Measurements from ENCODE around the gene SLC6A11.

- TF ChIP-seq POLR2A (IDR thresholded peaks at IDR 0.05): no peak
- TF ChIP-seq CTCF (IDR thresholded peaks at IDR 0.05): no peak
Observed at GRCh38 chr3:10988991-10989484, 173.0 kb downstream of the SLC6A11 start.

Data from lower leg skin (tissue), 3 donors.